Measurements from ENCODE around the gene EHD2. TPM values are rescaled to one million over a fixed set of nuclear protein-coding genes. Genes with fewer than 3 reads are reported as not detected.
"Not testable (repeated sequence)": the region's sequence is repeated elsewhere in the genome, so short reads cannot be mapped to it uniquely, and the experiment has no call there.

EHD2 gene
- total RNA-seq, 2 experiments from 2014 or later: 0.34 TPM; not detected in 1

DNA sequence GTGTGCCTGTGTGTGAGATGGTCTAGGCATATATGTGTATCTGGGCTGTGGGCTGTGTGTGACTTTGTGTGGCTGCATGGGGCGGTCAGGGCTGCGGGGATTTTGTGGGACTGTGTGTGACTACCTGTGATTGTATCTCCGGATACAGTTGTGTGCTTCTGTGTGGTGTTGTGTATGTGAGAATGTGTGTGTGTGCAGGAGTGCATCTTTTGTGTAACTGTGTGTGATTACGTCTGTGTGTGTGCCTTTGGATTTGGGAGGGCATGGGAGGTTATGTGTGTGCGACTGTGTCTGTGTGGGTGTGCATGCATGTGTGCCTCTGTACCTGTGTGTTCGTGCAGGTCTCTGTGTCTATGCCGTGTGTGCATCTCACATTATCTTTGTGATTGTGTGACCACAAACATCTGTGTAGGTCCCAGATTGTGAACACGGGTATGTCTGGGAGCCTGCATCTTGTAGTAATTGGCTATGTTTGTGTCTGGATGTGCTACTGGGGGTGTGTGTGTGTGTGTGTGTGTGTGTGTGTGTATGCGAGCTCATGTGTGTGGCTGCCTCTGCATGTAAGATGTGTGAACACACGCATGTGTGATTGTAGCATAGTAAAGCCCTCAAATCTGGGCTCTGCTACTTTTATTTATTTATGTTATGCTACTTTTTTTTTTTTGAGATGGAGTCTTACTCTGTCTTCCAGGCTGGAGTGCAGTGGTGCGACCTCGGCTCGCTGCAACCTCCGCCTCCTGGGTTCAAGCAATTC is 7.6 kb downstream of the EHD2 start:
- ChIA-PET POLR2A (no interaction called here), CTCF (interaction anchor here (1.2 kb wide), 1 partner anchor 284 kb away, joined by 3 read pairs; no protein-coding TSS in a partner anchor)
- ATAC-seq: no peak
- H3K36me3 Mint-ChIP-seq (ENCODE audit: low read depth): no peaks in the 10 kb centered on the region
- no peak for DNase-seq
- no peak overlapping the region for H3K27ac Mint-ChIP-seq
- no peaks in the 10 kb centered on the region for H3K4me1 Mint-ChIP-seq (ENCODE audit: low read depth)
- H3K9me3 Mint-ChIP-seq (ENCODE audit: insufficient read depth): no peaks in the 10 kb centered on the region
- peaks cover 8% of the 10 kb centered on the region for H3K27me3 Mint-ChIP-seq (ENCODE audit: low read depth)
- H3K4me3 Mint-ChIP-seq: no peak overlapping the region

DNA sequence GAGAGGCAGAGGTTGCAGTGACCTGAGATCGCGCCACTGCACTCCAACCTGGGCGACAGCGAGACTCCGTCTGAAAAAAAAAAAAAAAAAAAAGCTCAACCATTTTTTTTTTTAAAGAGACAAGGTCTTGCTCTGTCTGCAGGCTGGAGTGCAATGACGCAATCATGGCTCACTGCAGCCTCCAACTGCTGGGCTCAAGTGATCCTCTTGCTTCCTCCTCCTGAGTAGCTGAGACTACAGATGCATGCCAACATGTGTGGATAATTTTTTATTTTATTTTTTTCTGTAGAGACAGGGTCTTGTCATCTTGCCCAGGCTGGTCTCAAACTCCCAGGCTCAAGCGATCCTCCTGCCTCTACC is 10.3 kb downstream of the EHD2 start:
- Mint-ChIP-seq H3K9me3 (ENCODE audit: insufficient read depth) (no peaks in the 10 kb centered on the region), H3K4me3 (no peak overlapping the region), H3K4me1 (ENCODE audit: low read depth) (peaks cover 4% of the 10 kb centered on the region), H3K27ac (no peak overlapping the region), H3K36me3 (ENCODE audit: low read depth) (no peaks in the 10 kb centered on the region), H3K27me3 (ENCODE audit: low read depth) (peaks cover 12% of the 10 kb centered on the region)
- POLR2A ChIA-PET: interaction anchor here (0.6 kb wide), 1 partner anchor 33 kb away, joined by 4 read pairs; no protein-coding TSS in a partner anchor
- peak; percentile 39 for ATAC-seq
- DNase-seq: no peak
- CTCF ChIA-PET: interaction anchor here (0.8 to 4.2 kb wide), 4 partner anchors 11 to 21 kb away, joined by 3 to 33 read pairs (median 7); partner anchors contain the start of gene EHD2

DNA sequence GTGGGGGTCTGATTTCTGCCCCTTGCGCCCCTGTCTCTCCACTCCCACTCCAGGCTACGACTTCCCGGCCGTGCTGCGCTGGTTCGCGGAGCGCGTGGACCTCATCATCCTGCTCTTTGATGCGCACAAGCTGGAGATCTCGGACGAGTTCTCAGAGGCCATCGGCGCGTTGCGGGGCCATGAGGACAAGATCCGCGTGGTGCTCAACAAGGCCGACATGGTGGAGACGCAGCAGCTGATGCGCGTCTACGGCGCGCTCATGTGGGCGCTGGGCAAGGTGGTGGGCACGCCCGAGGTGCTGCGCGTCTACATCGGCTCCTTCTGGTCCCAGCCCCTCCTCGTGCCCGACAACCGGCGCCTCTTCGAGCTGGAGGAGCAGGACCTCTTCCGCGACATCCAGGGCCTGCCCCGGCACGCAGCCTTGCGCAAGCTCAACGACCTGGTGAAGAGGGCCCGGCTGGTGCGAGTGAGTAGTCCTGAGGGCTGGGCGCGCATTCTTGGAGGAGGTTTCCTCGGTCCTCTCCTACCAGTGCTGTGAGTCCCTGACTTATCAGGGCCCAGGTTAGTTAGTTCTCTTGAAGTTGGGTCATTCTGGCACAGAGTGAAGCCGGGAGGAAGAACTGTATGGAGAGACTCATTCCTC is 12.7 kb downstream of the EHD2 start:
- DNase-seq: no peak
- Mint-ChIP-seq H3K27ac (no peak overlapping the region), H3K4me1 (ENCODE audit: low read depth) (peaks cover 17% of the 10 kb centered on the region), H3K36me3 (ENCODE audit: low read depth) (no peaks in the 10 kb centered on the region), H3K4me3 (no peak overlapping the region), H3K9me3 (ENCODE audit: insufficient read depth) (no peaks in the 10 kb centered on the region), H3K27me3 (ENCODE audit: low read depth) (peaks cover 14% of the 10 kb centered on the region)
- POLR2A ChIA-PET: interaction anchor here (0.6 kb wide), 1 partner anchor 75 kb away, joined by 4 read pairs; no protein-coding TSS in a partner anchor
- ATAC-seq: no peak
- CTCF ChIA-PET: interaction anchor here (2.2 kb wide), 1 partner anchor 13 kb away, joined by 5 read pairs; no protein-coding TSS in a partner anchor

DNA sequence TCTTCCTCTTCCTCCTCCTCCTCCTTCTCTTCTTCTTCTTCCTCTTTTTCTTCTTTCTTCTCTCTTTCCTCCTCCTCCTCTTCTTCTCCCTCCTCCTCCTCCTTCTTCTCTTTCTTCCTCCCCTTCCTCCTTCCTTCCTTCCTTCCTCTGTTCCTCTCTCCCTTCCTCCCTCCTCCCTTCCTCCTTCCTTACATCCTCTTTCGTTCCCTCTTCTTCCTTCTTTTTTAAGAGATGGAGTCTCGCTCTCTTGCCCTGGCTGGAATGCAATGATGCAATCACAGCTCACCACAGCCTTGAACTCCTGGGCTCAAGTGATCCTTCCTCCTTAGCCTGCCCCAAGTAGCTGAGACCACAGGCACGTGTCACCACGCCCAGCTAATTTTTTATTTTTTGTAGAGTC is 13.2 kb downstream of the EHD2 start:
- ATAC-seq (no peak), DNase-seq (no peak)
- H3K9me3 Mint-ChIP-seq (ENCODE audit: insufficient read depth): no peaks in the 10 kb centered on the region
- H3K4me1 Mint-ChIP-seq (ENCODE audit: low read depth): peaks cover 17% of the 10 kb centered on the region
- no peak overlapping the region for H3K4me3 Mint-ChIP-seq
- peaks cover 14% of the 10 kb centered on the region for H3K27me3 Mint-ChIP-seq (ENCODE audit: low read depth)
- CTCF ChIA-PET: interaction anchor here (2.2 kb wide), 1 partner anchor 14 kb away, joined by 5 read pairs; no protein-coding TSS in a partner anchor
- H3K36me3 Mint-ChIP-seq (ENCODE audit: low read depth): no peaks in the 10 kb centered on the region
- POLR2A ChIA-PET: no interaction called here
- H3K27ac Mint-ChIP-seq: no peak overlapping the region

DNA sequence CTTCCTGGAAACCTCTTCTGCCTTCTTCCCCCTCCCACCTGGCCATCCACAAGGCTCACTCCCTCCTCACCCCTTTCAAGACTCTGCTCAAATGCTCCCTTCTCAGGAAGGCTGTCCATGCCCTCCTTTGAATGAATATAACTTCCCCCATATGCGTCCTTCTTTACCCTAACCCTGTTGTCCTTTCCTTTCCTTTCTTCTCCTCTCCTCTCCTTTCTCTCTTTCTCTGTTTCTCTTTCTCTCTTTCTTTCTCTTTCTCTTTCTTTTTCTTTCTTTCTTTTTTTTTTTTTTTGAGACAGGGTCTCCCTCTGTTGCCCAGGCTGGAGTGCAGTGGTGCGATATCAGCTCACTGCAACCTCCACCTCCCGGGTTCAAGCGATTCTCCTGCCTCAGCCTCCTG is 15.1 kb downstream of the EHD2 start:
- Mint-ChIP-seq H3K4me1 (ENCODE audit: low read depth) (peaks cover 17% of the 10 kb centered on the region), H3K27me3 (ENCODE audit: low read depth) (peaks cover 14% of the 10 kb centered on the region)
- H3K4me3 Mint-ChIP-seq; H3K36me3 Mint-ChIP-seq (ENCODE audit: low read depth); H3K27ac Mint-ChIP-seq; DNase-seq; H3K9me3 Mint-ChIP-seq (ENCODE audit: insufficient read depth); POLR2A ChIA-PET; ATAC-seq: not testable (repeated sequence)
- CTCF ChIA-PET: interaction anchor here (1.2 to 2.2 kb wide), 2 partner anchors 15 to 16 kb away, joined by 5 read pairs; partner anchors contain the start of gene EHD2

DNA sequence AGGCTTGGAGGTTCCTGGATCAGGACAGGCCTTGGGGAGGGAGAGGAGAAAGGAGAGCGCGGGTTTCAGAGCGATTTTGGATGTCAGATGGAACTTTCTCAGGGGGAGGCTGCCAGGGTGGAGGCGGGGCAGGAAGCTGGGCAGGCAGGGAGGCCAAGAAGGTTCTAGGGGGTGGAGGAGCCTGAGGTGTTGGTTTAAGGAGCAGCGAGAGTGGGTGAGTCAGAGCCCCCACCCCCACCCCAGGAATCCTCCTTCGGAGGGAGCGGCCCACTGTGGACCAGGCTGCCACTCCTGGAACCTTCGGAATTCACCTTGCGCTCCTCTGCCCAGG is 16.2 kb downstream of the EHD2 start:
- peak overlapping the region; percentile 27 for H3K27ac Mint-ChIP-seq
- peaks cover 17% of the 10 kb centered on the region for H3K27me3 Mint-ChIP-seq (ENCODE audit: low read depth)
- peak; percentile 31 for ATAC-seq
- H3K4me1 Mint-ChIP-seq (ENCODE audit: low read depth): peaks cover 17% of the 10 kb centered on the region
- H3K36me3 Mint-ChIP-seq (ENCODE audit: low read depth): no peaks in the 10 kb centered on the region
- ChIA-PET POLR2A (no interaction called here), CTCF (interaction anchor here (1.0 to 1.2 kb wide), 2 partner anchors 16 to 22 kb away, joined by 3 to 5 read pairs; partner anchors contain the start of gene EHD2)
- DNase-seq: peak; percentile 42
- no peaks in the 10 kb centered on the region for H3K9me3 Mint-ChIP-seq (ENCODE audit: insufficient read depth)
- H3K4me3 Mint-ChIP-seq: peak overlapping the region; percentile 66

DNA sequence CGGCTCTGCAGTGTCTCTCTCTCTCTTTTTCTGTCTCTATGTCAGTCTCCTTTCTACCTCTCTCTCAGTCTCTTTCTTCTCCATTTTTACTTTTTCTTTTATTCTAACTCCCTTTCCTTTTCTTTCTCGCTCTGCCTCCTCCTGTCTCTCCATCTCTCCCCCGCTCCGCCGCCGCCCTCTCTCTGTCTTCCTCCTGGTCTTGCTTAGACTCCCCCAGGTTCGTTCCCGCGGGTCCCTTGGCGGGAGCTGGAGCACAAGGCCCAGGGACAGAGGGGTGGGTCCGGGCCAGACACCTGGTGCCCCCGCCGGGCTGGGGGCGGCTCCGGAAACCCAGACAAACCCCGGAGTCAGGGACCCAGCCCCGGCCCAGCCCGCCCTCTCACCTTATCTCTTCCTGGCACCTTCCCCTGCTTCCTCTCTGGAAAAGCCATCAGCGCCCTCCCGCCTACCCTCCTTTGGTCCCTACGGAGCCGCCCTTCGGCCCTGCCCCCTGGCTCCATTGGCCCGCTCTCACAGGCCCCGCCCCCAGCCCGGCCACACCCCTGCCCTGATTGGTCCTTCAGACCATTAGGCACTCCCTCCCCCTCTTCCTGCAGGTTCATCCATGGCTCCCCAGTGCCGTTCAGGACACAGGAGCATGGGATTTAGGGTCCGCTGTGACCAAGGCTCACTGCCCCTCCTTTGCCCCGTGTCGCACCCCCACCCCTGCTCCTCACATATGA is 16.7 kb downstream of the EHD2 start:
- Mint-ChIP-seq H3K27ac (peak overlapping the region; percentile 27), H3K27me3 (ENCODE audit: low read depth) (peaks cover 16% of the 10 kb centered on the region), H3K9me3 (ENCODE audit: insufficient read depth) (no peaks in the 10 kb centered on the region), H3K4me3 (peak overlapping the region; percentile 66), H3K4me1 (ENCODE audit: low read depth) (peaks cover 17% of the 10 kb centered on the region), H3K36me3 (ENCODE audit: low read depth) (no peaks in the 10 kb centered on the region)
- ATAC-seq (peak; percentile 84), DNase-seq (peak; percentile 61)
- CTCF ChIA-PET: interaction anchor here (1.0 to 1.2 kb wide), 2 partner anchors 17 to 22 kb away, joined by 3 to 5 read pairs; partner anchors contain the start of gene EHD2
- POLR2A ChIA-PET: no interaction called here

DNA sequence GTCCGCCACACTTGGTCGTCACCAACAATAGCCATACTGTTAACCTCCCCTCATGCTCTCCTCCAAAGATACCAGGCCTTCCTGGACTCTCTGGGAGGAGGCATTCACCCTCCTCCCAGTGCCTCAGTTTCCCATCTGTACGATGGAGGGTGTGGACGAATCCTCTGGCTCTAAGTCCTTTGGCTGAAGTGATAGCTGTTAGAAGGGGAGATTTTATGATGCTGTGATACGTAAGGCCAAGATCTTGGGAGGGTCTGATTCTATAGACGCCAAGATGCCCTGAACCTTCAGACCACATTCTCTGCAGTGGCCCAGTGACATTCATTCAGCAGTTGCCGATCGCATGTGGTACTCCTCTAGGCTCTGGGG is 17.3 kb downstream of the EHD2 start:
- H3K27ac Mint-ChIP-seq: no peak overlapping the region
- H3K4me3 Mint-ChIP-seq: peak overlapping the region; percentile 17
- no peaks in the 10 kb centered on the region for H3K9me3 Mint-ChIP-seq (ENCODE audit: insufficient read depth)
- H3K27me3 Mint-ChIP-seq (ENCODE audit: low read depth): peaks cover 16% of the 10 kb centered on the region
- no peak for DNase-seq
- ATAC-seq: no peak
- H3K4me1 Mint-ChIP-seq (ENCODE audit: low read depth): peaks cover 17% of the 10 kb centered on the region
- CTCF ChIA-PET: interaction anchor here (1.0 kb wide), 1 partner anchor 23 kb away, joined by 3 read pairs; no protein-coding TSS in a partner anchor
- no peaks in the 10 kb centered on the region for H3K36me3 Mint-ChIP-seq (ENCODE audit: low read depth)
- POLR2A ChIA-PET: no interaction called here

DNA sequence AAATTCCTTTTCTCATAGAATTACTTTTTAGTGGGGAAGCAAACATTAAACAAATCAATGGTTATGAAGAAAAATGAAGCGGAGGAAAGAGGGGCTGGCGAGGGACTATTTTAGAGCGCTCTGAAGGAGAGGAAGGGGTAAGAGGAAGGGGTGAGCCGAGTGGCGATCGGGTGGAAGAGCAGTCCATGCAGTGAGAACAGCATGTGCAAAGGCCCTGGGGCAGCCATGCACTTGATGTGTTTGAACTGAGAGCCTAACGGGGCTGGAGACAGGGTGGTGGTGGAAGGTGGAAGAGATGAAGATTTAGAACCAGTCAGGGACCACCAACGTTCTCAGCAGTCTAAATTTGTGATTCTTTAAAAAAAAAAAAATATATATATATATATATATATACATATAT is 17.7 kb downstream of the EHD2 start:
- no peak overlapping the region for H3K4me3 Mint-ChIP-seq

DNA sequence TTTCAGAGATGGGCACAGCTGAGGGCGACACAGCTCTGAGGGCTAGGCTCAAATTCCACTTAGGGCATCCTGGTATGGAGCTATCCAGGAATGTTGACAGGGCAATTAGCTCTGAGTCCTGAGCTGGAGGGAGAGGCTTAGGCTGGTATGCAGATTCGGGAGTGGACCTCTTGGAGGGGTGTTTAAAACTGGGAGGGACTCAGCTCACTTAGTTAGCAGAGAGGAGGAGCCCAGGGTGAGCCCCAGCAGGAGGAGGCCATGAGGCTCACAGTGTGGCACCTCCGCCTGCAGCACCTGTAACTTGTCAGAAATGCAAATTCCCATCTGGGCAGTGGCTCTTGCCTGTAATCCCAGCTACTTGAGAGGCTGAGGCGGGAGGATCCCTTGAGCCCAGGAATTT is 21.9 kb downstream of the EHD2 start:
- no peak for ATAC-seq
- no peaks in the 10 kb centered on the region for H3K9me3 Mint-ChIP-seq (ENCODE audit: insufficient read depth)
- no peak overlapping the region for H3K27ac Mint-ChIP-seq
- CTCF ChIA-PET: interaction anchor here (1.0 to 1.4 kb wide), 2 partner anchors 121 to 298 kb away, joined by 3 to 5 read pairs; no protein-coding TSS in a partner anchor
- H3K4me1 Mint-ChIP-seq (ENCODE audit: low read depth): peaks cover 2% of the 10 kb centered on the region
- H3K36me3 Mint-ChIP-seq (ENCODE audit: low read depth): no peaks in the 10 kb centered on the region
- H3K27me3 Mint-ChIP-seq (ENCODE audit: low read depth): peaks cover 6% of the 10 kb centered on the region
- DNase-seq: no peak
- POLR2A ChIA-PET: no interaction called here
- H3K4me3 Mint-ChIP-seq: no peak overlapping the region

More for the DNA sequence above, 17.7 kb downstream of the EHD2 start:
- H3K4me1 Mint-ChIP-seq (ENCODE audit: low read depth): peaks cover 17% of the 10 kb centered on the region
- DNase-seq (no peak), ATAC-seq (no peak)
- CTCF ChIA-PET: no interaction called here
- no peaks in the 10 kb centered on the region for H3K9me3 Mint-ChIP-seq (ENCODE audit: insufficient read depth)
- H3K27me3 Mint-ChIP-seq (ENCODE audit: low read depth): peaks cover 16% of the 10 kb centered on the region
- no peak overlapping the region for H3K27ac Mint-ChIP-seq
- POLR2A ChIA-PET: no interaction called here
- no peaks in the 10 kb centered on the region for H3K36me3 Mint-ChIP-seq (ENCODE audit: low read depth)

DNA sequence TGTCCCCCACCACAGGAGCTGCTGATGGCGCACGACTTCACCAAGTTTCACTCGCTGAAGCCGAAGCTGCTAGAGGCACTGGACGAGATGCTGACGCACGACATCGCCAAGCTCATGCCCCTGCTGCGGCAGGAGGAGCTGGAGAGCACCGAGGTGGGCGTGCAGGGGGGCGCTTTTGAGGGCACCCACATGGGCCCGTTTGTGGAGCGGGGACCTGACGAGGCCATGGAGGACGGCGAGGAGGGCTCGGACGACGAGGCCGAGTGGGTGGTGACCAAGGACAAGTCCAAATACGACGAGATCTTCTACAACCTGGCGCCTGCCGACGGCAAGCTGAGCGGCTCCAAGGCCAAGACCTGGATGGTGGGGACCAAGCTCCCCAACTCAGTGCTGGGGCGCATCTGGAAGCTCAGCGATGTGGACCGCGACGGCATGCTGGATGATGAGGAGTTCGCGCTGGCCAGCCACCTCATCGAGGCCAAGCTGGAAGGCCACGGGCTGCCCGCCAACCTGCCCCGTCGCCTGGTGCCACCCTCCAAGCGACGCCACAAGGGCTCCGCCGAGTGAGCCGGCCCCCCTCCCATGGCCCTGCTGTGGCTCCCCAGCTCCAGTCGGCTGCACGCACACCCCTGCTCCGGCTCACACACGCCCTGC is 27.8 kb downstream of the EHD2 start:
- Mint-ChIP-seq H3K27ac (no peak overlapping the region), H3K4me1 (ENCODE audit: low read depth) (peaks cover 24% of the 10 kb centered on the region), H3K36me3 (ENCODE audit: low read depth) (peaks cover 5% of the 10 kb centered on the region), H3K4me3 (no peak overlapping the region), H3K9me3 (ENCODE audit: insufficient read depth) (peaks cover 5% of the 10 kb centered on the region), H3K27me3 (ENCODE audit: low read depth) (no peaks in the 10 kb centered on the region)
- DNase-seq (no peak), ATAC-seq (no peak)
- ChIA-PET POLR2A (interaction anchor here (0.9 kb wide), 1 partner anchor 9 kb away, joined by 3 read pairs; no protein-coding TSS in a partner anchor), CTCF (interaction anchor here (2.2 kb wide), 1 partner anchor 28 kb away, joined by 13 read pairs; the partner anchor contains the start of gene EHD2)

All from activated CD8-positive, alpha-beta T cell treated with anti-CD3 and anti-CD28 coated beads, Interleukin-2, amount 10 ng/mL, durations not matched to agents 7 days and 5 days (primary cell).